ENCODE measurements around the gene LINGO1. TPM values are rescaled to one million over a fixed set of nuclear protein-coding genes. Genes with fewer than 3 reads are reported as not detected.

Gene LINGO1
- total and polyA plus RNA-seq, 9 of the 15 experiments (the other 6 are each of a cell fraction or from before 2014, with no cell fraction given) = 0.07 to 15.3 (median 2.1) TPM

DNA sequence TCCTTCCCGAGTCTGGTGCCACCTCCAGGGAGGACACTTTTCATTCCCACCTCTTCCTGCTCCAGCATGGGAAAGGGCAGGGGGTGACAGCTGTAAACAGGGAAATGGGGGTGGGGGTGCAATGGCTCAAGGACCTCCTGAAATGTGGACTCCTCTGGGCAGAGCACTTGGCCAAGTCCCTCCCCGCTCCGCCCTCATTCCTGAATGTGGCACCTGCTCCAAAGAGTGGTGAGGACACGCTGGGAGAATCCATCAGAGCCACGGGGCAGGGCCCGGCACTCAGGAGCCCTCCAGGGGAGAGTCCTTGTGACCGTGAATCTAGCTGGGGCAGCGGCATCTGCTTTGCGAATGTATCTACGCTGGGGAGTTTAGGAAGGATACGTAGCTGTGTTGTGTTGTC is 11.1 kb upstream of the LINGO1 start:
- in situ Hi-C loops (cut with MboI) (no loop called here), intact Hi-C loops (cut with micrococcal nuclease) (no loop called here)
- H3K9ac ChIP-seq (ENCODE audit: insufficient read depth in 1 of 2, low read depth in 2 of 2, low read length in 2 of 2) = 0 out of 4 replicates have a peak overlapping the region, but pooled peaks of 1 of the 2 experiments have one; percentile 40
- H3K79me2 ChIP-seq (ENCODE audit: control insufficient read depth, insufficient read depth, low read length) = no peaks in the 10 kb centered on the region
- no peak overlapping the region for H3K4me2 ChIP-seq (ENCODE audit: insufficient read depth, low read length)
- H3K36me3 ChIP-seq (ENCODE audit: control insufficient read depth, insufficient read depth, low read length) = no peaks in the 10 kb centered on the region
- no peak overlapping the region for H3K4me3 ChIP-seq
- BruUV-seq (replicated peaks) = no TSS peak
- DNase-seq (ENCODE audit: extremely low read depth in 1 of 4, low spot score in 3 of 4) = no peak
- peaks cover 0 to 16% of the 10 kb centered on the region in 2 experiments; a peak in 3 of 5 replicates for H3K4me1 ChIP-seq (replicated peaks in 1 of 2; ENCODE audit: control insufficient read depth in 2 of 2, insufficient read depth in 2 of 2, low read length in 2 of 2)
- no peak for FAIRE-seq
- H3K27ac ChIP-seq (ENCODE audit: extremely low read depth, low read depth, low read length) = no peak overlapping the region
- H2AFZ ChIP-seq (ENCODE audit: low read depth, low read length) = no peak overlapping the region
- peaks cover 17 to 81% of the 10 kb centered on the region in 2 experiments; a peak in 4 of 5 replicates for H3K27me3 ChIP-seq (ENCODE audit: control insufficient read depth in 2 of 2, insufficient read depth in 2 of 2, low read length in 2 of 2)
- CTCF ChIA-PET (ENCODE audit: low intra/inter-chr PET ratio) = no interaction called here
- WGBS (ENCODE audit: insufficient coverage, low coverage, missing lambda C conversion rate) = 9% methylated on average over 11 of the region's 11 CpGs
- H4K20me1 ChIP-seq (replicated peaks; ENCODE audit: control insufficient read depth, insufficient read depth, low read length) = peaks cover 10% of the 10 kb centered on the region; the same call in 1 of the 2 replicates
- H3K9me3 ChIP-seq (replicated peaks; ENCODE audit: control insufficient read depth, insufficient read depth, low read depth, low read length) = no peaks in the 10 kb centered on the region
- no peak for ATAC-seq
- H3K9me1 ChIP-seq (ENCODE audit: control insufficient read depth, insufficient read depth, low read length) = no peaks in the 10 kb centered on the region
- TF ChIP-seq PHTF2 (CRISPR knock-in tag; IDR thresholded peaks at IDR 0.05) (no peak), FOXP1 (CRISPR knock-in tag; IDR thresholded peaks at IDR 0.05) (no peak), SRSF9 (IDR thresholded peaks at IDR 0.05; ENCODE audit: borderline replicate concordance, low read depth, low read length) (no peak), RBM25 (IDR thresholded peaks at IDR 0.05; ENCODE audit: low read depth, low read length, severe bottlenecking) (no peak), HNRNPLL (IDR thresholded peaks at IDR 0.05; ENCODE audit: low read depth, low read length, poor library complexity, severe bottlenecking) (peak; percentile 30), TEAD4 (IDR thresholded peaks at IDR 0.05; ENCODE audit: low read length) (no peak), TEAD4 (CRISPR knock-in tag; IDR thresholded peaks at IDR 0.05; ENCODE audit: borderline replicate concordance) (no peak)
- POLR2A ChIA-PET = interaction anchor here (1.5 kb wide), 1 partner anchor 11 kb away, joined by 4 read pairs; the partner anchor contains the start of gene LINGO1
